ENCODE measurements around the gene AAMDC. TPM values are rescaled to one million over a fixed set of nuclear protein-coding genes. Genes with fewer than 3 reads are reported as not detected.
"Not testable (repeated sequence)": the region's sequence is repeated elsewhere in the genome, so short reads cannot be mapped to it uniquely, and the experiment has no call there.

Gene AAMDC
- total and polyA plus RNA-seq, 10 of the 15 experiments (the other 5 are each of a cell fraction or from before 2014, with no cell fraction given), result 3.7 to 38.3 (median 11.2) TPM

DNA sequence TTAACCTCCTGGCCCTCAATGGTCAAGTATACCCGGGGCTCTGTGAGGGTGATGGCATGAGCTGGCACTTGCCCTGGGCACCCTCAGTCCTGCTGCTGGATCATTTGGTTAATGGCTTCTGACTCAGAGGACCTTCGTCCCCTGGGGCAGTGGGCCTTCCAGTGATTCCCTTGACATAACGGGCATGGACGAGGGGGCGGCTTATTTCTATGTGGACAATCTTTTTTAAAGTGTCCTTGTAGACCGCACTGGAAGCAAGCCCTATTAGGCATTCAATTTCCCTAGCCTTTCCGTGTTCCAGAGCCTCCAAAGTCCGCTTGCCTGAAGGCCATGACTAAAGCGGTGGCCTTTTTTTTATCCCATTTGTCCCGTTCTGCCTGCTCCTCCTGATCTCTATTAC lies 40.5 kb downstream of the AAMDC start:
- DNase-seq (ENCODE audit: low read depth, low spot score); H3K27me3 ChIP-seq (replicated peaks in 1 of 2; ENCODE audit: control insufficient read depth in 2 of 2, insufficient read depth in 2 of 2, low read length in 1 of 2); SMC1A ChIA-PET (ENCODE audit: uncharacterized antibody, unreplicated experiment); ATAC-seq; H3K36me3 ChIP-seq (ENCODE audit: control insufficient read depth in 2 of 2, insufficient read depth in 2 of 2, low read length in 1 of 2); H3K9ac ChIP-seq (ENCODE audit: control insufficient read depth, insufficient read depth, low read length); intact Hi-C loops (cut with micrococcal nuclease; ENCODE audit: unreplicated experiment); RAD21 ChIA-PET (ENCODE audit: unreplicated experiment); H2AFZ ChIP-seq (ENCODE audit: control insufficient read depth, low read depth, low read length); FAIRE-seq; POLR2A ChIA-PET; in situ Hi-C loops (cut with MboI); CTCF ChIA-PET; H3K79me2 ChIP-seq (ENCODE audit: control insufficient read depth, insufficient read depth, low read length); H3K4me2 ChIP-seq (ENCODE audit: control insufficient read depth, insufficient read depth); H4K20me1 ChIP-seq (ENCODE audit: control insufficient read depth, insufficient read depth); H3K4me1 ChIP-seq (ENCODE audit: control insufficient read depth, insufficient read depth, low read length); BruUV-seq (replicated peaks); H3K27ac ChIP-seq (ENCODE audit: control insufficient read depth, insufficient read depth); H3K4me3 ChIP-seq; H3K9me3 ChIP-seq (replicated peaks; ENCODE audit: control insufficient read depth, insufficient read depth, low read length): not testable (repeated sequence)
- WGBS (ENCODE audit: insufficient coverage, insufficient replicate concordance, low lambda C conversion rate, missing lambda C conversion rate), result 95% methylated on average over 10 of the region's 10 CpGs

DNA sequence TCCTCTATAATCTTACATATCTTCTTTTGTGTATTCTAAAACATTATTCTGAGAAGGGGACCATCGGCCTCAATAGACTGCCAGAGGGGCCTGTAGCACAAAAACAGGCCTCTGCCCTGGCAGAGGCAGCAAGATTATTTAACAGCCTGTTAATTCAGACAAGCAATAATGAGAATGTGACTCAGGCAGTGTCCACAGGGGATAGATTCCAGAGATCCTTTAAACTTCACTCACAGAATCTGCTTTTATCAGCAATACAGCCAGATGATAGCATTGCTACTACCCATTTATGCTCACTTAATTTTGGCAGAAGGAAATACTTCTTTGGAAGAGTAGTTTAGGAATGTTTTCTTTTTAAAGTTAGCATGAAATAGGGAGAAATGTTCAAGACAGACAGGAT lies 44.9 kb downstream of the AAMDC start:
- Histone ChIP-seq H3K4me1 (ENCODE audit: control insufficient read depth, insufficient read depth, low read length) (no peaks in the 10 kb centered on the region), H3K4me2 (ENCODE audit: control insufficient read depth, insufficient read depth) (no peak overlapping the region), H3K27me3 (replicated peaks in 1 of 2; ENCODE audit: control insufficient read depth in 2 of 2, insufficient read depth in 2 of 2, low read length in 1 of 2) (no peaks in the 10 kb centered on the region), H3K4me3 (no peak overlapping the region), H3K9ac (ENCODE audit: control insufficient read depth, insufficient read depth, low read length) (no peak overlapping the region), H2AFZ (ENCODE audit: control insufficient read depth, low read depth, low read length) (no peak overlapping the region), H3K9me3 (replicated peaks; ENCODE audit: control insufficient read depth, insufficient read depth, low read length) (no peaks in the 10 kb centered on the region), H3K79me2 (ENCODE audit: control insufficient read depth, insufficient read depth, low read length) (no peaks in the 10 kb centered on the region), H4K20me1 (ENCODE audit: control insufficient read depth, insufficient read depth) (no peaks in the 10 kb centered on the region), H3K27ac (ENCODE audit: control insufficient read depth, insufficient read depth) (no peak overlapping the region), H3K36me3 (ENCODE audit: control insufficient read depth in 2 of 2, insufficient read depth in 2 of 2, low read length in 1 of 2) (no peaks in the 10 kb centered on the region)
- ATAC-seq, result no peak
- in situ Hi-C loops (cut with MboI) (no loop called here), intact Hi-C loops (cut with micrococcal nuclease; ENCODE audit: unreplicated experiment) (no loop called here)
- 100% methylated on average over 1 of the region's 1 CpG for WGBS (ENCODE audit: insufficient coverage, insufficient replicate concordance, low lambda C conversion rate, missing lambda C conversion rate)
- TF ChIP-seq CEBPB (IDR thresholded peaks at IDR 0.05; ENCODE audit: borderline replicate concordance in 1 of 2, low read depth in 2 of 2, low read length in 2 of 2) (no peak), ZNF384 (IDR thresholded peaks at IDR 0.05; ENCODE audit: borderline replicate concordance, low read depth, low read length) (no peak), DPF2 (IDR thresholded peaks at IDR 0.05) (no peak)
- TF ChIP-seq, protein P1, sequence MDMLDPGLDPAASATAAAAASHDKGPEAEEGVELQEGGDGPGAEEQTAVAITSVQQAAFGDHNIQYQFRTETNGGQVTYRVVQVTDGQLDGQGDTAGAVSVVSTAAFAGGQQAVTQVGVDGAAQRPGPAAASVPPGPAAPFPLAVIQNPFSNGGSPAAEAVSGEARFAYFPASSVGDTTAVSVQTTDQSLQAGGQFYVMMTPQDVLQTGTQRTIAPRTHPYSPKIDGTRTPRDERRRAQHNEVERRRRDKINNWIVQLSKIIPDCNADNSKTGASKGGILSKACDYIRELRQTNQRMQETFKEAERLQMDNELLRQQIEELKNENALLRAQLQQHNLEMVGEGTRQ (IDR thresholded peaks at IDR 0.05; ENCODE audit: borderline replicate concordance, low read depth, low read length), result no peak
- TF ChIP-seq, protein P2, sequence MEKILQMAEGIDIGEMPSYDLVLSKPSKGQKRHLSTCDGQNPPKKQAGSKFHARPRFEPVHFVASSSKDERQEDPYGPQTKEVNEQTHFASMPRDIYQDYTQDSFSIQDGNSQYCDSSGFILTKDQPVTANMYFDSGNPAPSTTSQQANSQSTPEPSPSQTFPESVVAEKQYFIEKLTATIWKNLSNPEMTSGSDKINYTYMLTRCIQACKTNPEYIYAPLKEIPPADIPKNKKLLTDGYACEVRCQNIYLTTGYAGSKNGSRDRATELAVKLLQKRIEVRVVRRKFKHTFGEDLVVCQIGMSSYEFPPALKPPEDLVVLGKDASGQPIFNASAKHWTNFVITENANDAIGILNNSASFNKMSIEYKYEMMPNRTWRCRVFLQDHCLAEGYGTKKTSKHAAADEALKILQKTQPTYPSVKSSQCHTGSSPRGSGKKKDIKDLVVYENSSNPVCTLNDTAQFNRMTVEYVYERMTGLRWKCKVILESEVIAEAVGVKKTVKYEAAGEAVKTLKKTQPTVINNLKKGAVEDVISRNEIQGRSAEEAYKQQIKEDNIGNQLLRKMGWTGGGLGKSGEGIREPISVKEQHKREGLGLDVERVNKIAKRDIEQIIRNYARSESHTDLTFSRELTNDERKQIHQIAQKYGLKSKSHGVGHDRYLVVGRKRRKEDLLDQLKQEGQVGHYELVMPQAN (conservative IDR thresholded peaks at IDR 0.05), result no peak
- TF ChIP-seq, protein P3, sequence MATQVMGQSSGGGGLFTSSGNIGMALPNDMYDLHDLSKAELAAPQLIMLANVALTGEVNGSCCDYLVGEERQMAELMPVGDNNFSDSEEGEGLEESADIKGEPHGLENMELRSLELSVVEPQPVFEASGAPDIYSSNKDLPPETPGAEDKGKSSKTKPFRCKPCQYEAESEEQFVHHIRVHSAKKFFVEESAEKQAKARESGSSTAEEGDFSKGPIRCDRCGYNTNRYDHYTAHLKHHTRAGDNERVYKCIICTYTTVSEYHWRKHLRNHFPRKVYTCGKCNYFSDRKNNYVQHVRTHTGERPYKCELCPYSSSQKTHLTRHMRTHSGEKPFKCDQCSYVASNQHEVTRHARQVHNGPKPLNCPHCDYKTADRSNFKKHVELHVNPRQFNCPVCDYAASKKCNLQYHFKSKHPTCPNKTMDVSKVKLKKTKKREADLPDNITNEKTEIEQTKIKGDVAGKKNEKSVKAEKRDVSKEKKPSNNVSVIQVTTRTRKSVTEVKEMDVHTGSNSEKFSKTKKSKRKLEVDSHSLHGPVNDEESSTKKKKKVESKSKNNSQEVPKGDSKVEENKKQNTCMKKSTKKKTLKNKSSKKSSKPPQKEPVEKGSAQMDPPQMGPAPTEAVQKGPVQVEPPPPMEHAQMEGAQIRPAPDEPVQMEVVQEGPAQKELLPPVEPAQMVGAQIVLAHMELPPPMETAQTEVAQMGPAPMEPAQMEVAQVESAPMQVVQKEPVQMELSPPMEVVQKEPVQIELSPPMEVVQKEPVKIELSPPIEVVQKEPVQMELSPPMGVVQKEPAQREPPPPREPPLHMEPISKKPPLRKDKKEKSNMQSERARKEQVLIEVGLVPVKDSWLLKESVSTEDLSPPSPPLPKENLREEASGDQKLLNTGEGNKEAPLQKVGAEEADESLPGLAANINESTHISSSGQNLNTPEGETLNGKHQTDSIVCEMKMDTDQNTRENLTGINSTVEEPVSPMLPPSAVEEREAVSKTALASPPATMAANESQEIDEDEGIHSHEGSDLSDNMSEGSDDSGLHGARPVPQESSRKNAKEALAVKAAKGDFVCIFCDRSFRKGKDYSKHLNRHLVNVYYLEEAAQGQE (IDR thresholded peaks at IDR 0.05; ENCODE audit: low read depth, low read length), result no peak
- ChIA-PET SMC1A (ENCODE audit: uncharacterized antibody, unreplicated experiment) (no interaction called here), CTCF (interaction anchor here (0.6 kb wide), 1 partner anchor 1234 kb away, joined by 3 read pairs; no protein-coding TSS in a partner anchor), RAD21 (ENCODE audit: unreplicated experiment) (no interaction called here), POLR2A (no interaction called here)
- BruUV-seq (replicated peaks), result no TSS peak
- no peak for DNase-seq (ENCODE audit: low read depth, low spot score)
- no peak for FAIRE-seq
